ENCODE results near the gene SERGEF. TPM values are rescaled to one million over a fixed set of nuclear protein-coding genes. Genes with fewer than 3 reads are reported as not detected.

SERGEF gene
- polyA plus RNA-seq, 1 of the 3 experiments (the other 2 are of a cell fraction): 23.1 TPM

DNA sequence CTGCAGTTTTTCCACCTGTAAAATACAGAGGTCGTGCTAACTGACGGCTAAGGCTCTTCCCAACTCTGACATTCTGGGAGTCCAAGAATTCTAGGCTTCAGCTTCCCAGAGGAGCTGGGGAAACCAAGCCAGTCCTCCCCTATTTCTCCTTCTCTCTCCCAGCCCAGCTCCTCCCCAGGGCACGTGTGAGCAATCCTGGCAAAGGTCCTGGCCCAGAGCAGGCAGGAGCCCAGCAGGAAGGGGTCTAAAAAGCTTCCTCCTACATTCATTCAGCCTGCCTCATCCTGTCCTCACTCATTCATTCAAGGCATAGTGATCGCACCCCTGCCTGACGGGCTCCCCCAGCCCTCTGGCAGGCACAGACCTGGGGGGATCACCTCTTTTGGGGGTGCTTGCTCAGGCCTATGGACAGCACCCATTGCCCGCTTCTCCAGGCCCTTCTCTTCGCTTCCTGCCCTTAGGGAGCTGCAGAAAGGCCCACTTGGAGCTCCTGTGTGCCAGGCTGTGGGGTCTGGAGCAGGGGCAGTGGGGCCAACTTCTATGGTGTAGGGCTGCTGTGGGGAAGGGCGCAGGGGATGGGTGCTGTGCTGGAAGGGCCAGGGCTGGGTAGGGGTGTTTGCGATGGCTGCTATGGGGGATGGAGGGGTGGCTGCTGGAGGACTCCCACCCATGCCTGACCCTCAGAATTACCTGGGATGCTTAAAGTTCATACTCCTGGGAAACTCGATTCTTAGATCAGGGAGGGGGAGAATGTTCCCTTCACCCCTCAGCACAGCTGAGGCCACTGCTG, 268.5 kb downstream of the SERGEF start:
- ChIA-PET CTCF (interaction anchor here (0.6 to 1.3 kb wide), 3 partner anchors 9 to 1058 kb away, joined by 3 to 7 read pairs (median 3); no protein-coding TSS in a partner anchor), POLR2A (interaction anchor here (1.0 kb wide), 1 partner anchor 10 kb away, joined by 3 read pairs; no protein-coding TSS in a partner anchor)
- TF ChIP-seq USF1 (IDR thresholded peaks at IDR 0.05; ENCODE audit: borderline replicate concordance, low read depth) (peak; percentile 24; the same call in 1 of the 2 replicates), TAF1 (IDR thresholded peaks at IDR 0.05; ENCODE audit: borderline replicate concordance, low read depth, low read length) (no peak)
- Histone ChIP-seq H3K4me1 (ENCODE audit: control insufficient read depth in 1 of 2, insufficient read depth in 2 of 2, low read depth in 1 of 2, low read length in 1 of 2) (no peaks in the 10 kb centered on the region; a peak in 1 of 4 replicates), H3K27ac (ENCODE audit: low read depth in 2 of 2, low read length in 1 of 2) (no peak overlapping the region), H3K36me3 (replicated peaks in 1 of 2; ENCODE audit: control insufficient read depth in 1 of 2, insufficient read depth in 2 of 2, low read length in 1 of 2) (no peaks in the 10 kb centered on the region), H3K4me2 (peak overlapping the region; percentile 19; the same call in 1 of the 2 replicates), H3F3A (replicated peaks; ENCODE audit: insufficient read depth) (no peaks in the 10 kb centered on the region), H3K4me3 (ENCODE audit: low read depth in 2 of 2, low read length in 1 of 2) (no peak overlapping the region), H3K27me3 (ENCODE audit: insufficient read depth) (no peaks in the 10 kb centered on the region), H3K9me3 (no peaks in the 10 kb centered on the region), H2AFZ (ENCODE audit: low read depth) (no peak overlapping the region), H3K9me2 (no peaks in the 10 kb centered on the region), H3K9ac (no peak overlapping the region), H4K20me1 (ENCODE audit: insufficient read depth) (no peaks in the 10 kb centered on the region), H3K79me2 (ENCODE audit: insufficient read depth) (no peaks in the 10 kb centered on the region)
- no peak for DNase-seq
- WGBS (ENCODE audit: low lambda C conversion rate): 68% methylated on average over 9 of the region's 10 CpGs

DNA sequence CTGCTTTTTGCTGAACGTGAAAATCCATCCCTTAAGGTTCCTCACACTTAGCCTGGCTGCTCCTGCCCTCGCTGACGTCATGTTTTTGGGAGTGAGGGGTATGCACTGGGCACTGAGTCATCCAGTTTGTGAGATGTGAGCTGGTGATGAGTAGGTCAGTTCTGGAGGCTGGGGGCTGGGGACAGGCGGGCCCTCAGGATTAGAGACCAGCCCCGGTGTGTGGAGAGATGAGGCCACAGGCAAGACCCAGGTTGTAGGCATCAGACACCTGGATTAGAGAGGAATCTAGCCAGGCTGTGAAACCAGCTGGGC, 269.1 kb downstream of the SERGEF start:
- no peaks in the 10 kb centered on the region for H3K27me3 ChIP-seq (ENCODE audit: insufficient read depth)
- DNase-seq: no peak
- H3K79me2 ChIP-seq (ENCODE audit: insufficient read depth): no peaks in the 10 kb centered on the region
- H3F3A ChIP-seq (replicated peaks; ENCODE audit: insufficient read depth): no peaks in the 10 kb centered on the region
- H3K36me3 ChIP-seq (replicated peaks in 1 of 2; ENCODE audit: control insufficient read depth in 1 of 2, insufficient read depth in 2 of 2, low read length in 1 of 2): no peaks in the 10 kb centered on the region
- ChIA-PET CTCF (interaction anchor here (0.6 to 1.3 kb wide), 3 partner anchors 8 to 1058 kb away, joined by 3 to 7 read pairs (median 3); no protein-coding TSS in a partner anchor), POLR2A (interaction anchor here (1.0 kb wide), 1 partner anchor 10 kb away, joined by 3 read pairs; no protein-coding TSS in a partner anchor)
- no peak overlapping the region for H2AFZ ChIP-seq (ENCODE audit: low read depth)
- H3K9me2 ChIP-seq: no peaks in the 10 kb centered on the region
- H3K9ac ChIP-seq: no peak overlapping the region
- no peaks in the 10 kb centered on the region for H3K9me3 ChIP-seq
- 41% methylated on average over 5 of the region's 5 CpGs for WGBS (ENCODE audit: low lambda C conversion rate)
- H3K27ac ChIP-seq (ENCODE audit: low read depth in 2 of 2, low read length in 1 of 2): no peak overlapping the region
- H3K4me1 ChIP-seq (ENCODE audit: control insufficient read depth in 1 of 2, insufficient read depth in 2 of 2, low read depth in 1 of 2, low read length in 1 of 2): peaks cover 0 to under 1% of the 10 kb centered on the region in 2 experiments; a peak in 1 of 4 replicates
- H4K20me1 ChIP-seq (ENCODE audit: insufficient read depth): no peaks in the 10 kb centered on the region
- H3K4me3 ChIP-seq (ENCODE audit: low read depth in 2 of 2, low read length in 1 of 2): no peak overlapping the region
- H3K4me2 ChIP-seq: peak overlapping the region; percentile 19; the same call in 1 of the 2 replicates
- TF ChIP-seq, protein P1, sequence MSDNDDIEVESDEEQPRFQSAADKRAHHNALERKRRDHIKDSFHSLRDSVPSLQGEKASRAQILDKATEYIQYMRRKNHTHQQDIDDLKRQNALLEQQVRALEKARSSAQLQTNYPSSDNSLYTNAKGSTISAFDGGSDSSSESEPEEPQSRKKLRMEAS (IDR thresholded peaks at IDR 0.05; ENCODE audit: low read depth): 0 out of 2 replicates have a peak, but pooled peaks have one; percentile 3
- TF ChIP-seq CTCF (IDR thresholded peaks at IDR 0.05) (no peak), ZBTB33 (IDR thresholded peaks at IDR 0.05; ENCODE audit: borderline replicate concordance, low read depth) (no peak), JUND (IDR thresholded peaks at IDR 0.05) (peak; percentile 35; the same call in 1 of the 2 replicates), FOSL2 (IDR thresholded peaks at IDR 0.05; ENCODE audit: borderline replicate concordance, low read depth) (peak; percentile 73; the same call in 1 of the 2 replicates)

Data from SK-N-SH (cell line).